Right lobe of liver (tissue), 4 donors: ENCODE results near the gene TMEM240.

Experiments
- POLR2A ChIP-seq: fragments of 450-650 bp; IDR thresholded peaks from one replicate; pipeline ENCODE4 v1.6.1; 2017; ENCODE audit warnings: antibody characterized with exemption, mild to moderate bottlenecking
- TF ChIP-seq, protein P1 (sequence below), 4 donors: fragments of 200-600 bp in 3 of 4; fragments of 450-650 bp in 1 of 4; IDR thresholded peaks; one replicate each; pipeline versions ENCODE4 v1.5.1 to v1.8.0; 2016 to 2022; ENCODE audit warnings: antibody characterized with exemption in 4 of 4, mild to moderate bottlenecking in 2 of 4
- donor health status: DM: no; HTN: no; CAD: no.
- donor health status: DM: no; HTN: no; CAD: no.
- donor health status: DM: no; HTN: yes; CAD: no.

DNA sequence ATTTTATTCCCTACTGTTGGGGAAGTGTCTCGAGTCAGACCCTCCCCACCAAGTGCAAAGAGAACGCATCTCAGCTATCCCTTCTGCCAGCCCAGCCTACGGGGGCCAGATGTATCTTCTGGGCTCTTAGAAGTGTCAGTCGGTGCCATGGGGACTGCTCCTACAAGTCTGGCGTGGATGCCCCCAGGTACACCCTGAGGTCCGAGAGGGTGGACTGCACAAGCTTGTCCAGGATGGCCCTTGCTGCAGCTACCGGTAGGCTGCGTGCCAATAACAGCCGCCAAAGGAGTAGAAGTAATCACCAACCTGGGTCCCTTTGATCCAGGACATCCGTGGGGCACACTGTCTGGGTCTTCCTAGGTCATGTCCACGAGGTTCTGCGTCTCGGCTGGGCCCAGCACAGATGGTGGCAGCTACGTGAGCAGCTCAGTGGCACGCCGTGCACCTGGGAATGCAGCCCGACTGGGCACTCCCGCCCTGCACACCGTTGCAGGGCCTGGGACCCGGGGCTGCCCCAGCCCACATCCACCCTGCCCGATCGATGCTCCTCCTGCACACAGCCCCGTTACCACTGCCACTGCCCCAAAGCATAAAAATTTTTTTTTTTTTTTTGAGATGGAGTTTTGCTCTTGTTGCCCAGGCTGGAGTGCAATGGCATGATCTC lies 43.1 kb upstream of the TMEM240 start:
- TF ChIP-seq, protein P1, sequence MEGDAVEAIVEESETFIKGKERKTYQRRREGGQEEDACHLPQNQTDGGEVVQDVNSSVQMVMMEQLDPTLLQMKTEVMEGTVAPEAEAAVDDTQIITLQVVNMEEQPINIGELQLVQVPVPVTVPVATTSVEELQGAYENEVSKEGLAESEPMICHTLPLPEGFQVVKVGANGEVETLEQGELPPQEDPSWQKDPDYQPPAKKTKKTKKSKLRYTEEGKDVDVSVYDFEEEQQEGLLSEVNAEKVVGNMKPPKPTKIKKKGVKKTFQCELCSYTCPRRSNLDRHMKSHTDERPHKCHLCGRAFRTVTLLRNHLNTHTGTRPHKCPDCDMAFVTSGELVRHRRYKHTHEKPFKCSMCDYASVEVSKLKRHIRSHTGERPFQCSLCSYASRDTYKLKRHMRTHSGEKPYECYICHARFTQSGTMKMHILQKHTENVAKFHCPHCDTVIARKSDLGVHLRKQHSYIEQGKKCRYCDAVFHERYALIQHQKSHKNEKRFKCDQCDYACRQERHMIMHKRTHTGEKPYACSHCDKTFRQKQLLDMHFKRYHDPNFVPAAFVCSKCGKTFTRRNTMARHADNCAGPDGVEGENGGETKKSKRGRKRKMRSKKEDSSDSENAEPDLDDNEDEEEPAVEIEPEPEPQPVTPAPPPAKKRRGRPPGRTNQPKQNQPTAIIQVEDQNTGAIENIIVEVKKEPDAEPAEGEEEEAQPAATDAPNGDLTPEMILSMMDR (IDR thresholded peaks at IDR 0.05): no peak
- no peak for TF ChIP-seq POLR2A
